ENCODE data around the gene RIMBP2. TPM values are rescaled to one million over a fixed set of nuclear protein-coding genes. Genes with fewer than 3 reads are reported as not detected.

The RIMBP2 gene
- total RNA-seq, 1 donor from 2014 or later = not detected

DNA sequence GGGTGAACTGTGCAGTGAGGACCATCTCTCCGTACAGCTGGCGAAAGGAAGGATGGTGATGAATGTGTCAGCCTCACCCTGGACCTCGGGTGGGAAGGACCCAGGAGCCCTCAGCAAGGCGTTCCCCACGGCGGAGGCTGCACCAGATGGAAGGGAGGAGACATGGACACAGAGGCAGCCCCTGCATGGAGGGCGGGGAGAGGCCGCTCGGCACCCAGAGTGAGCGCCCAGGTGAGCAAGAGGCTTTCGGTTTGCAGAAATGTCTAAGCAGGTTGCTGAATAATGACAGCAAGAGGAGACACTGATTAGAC, 268.5 kb downstream of the RIMBP2 start:
- H3K36me3 Mint-ChIP-seq (ENCODE audit: low read depth) = no peaks in the 10 kb centered on the region
- H3K27me3 Mint-ChIP-seq = no peaks in the 10 kb centered on the region
- DNase-seq = no peak
- no peaks in the 10 kb centered on the region for H3K4me1 Mint-ChIP-seq
- H3K27ac Mint-ChIP-seq = no peak overlapping the region
- H3K4me3 Mint-ChIP-seq = no peak overlapping the region
- no peaks in the 10 kb centered on the region for H3K9me3 Mint-ChIP-seq
- intact Hi-C loops (cut with micrococcal nuclease) = no loop called here

DNA sequence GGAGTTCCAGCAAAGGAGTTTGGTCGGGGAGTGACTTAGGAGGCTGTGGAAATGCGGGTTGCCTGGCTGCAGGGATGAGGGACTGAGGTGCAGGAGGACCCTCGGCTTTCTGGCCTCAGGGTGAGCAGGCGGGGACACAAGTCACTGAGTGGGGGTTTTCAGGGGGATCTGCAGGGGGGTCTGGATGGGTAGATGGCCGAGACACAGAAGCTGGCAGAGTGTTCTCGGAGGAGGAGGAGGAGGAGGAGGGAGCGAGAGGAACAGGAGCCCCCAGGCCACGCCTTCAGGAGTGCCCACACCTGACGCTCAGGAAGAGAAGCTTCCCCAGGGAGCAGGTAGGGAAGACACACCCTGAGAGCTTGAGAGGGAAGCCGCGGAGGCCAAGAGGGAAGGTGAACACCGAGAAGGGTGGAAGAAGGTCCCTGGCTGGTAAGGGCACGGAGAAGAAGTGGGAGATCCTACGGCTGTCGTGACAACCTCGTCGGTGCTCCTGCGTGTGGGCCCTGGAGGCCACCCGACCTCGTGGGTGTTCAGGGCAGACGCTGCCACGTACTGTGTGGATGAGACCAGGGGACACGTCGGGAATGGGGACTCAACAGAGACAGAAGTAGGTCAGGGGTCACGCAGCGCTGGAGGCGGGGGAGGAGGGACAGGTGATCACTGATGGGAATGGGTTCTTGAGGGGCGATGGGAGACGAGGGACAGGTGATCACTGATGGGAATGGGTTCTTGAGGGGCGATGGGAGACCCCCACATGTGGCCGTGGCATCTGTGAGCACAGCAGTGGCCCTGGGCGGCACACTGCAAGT, 269.0 kb downstream of the RIMBP2 start:
- H3K9me3 Mint-ChIP-seq = no peaks in the 10 kb centered on the region
- H3K36me3 Mint-ChIP-seq (ENCODE audit: low read depth) = no peaks in the 10 kb centered on the region
- no peak overlapping the region for H3K27ac Mint-ChIP-seq
- intact Hi-C loops (cut with micrococcal nuclease) = no loop called here
- no peak for DNase-seq
- H3K4me3 Mint-ChIP-seq = no peak overlapping the region
- no peaks in the 10 kb centered on the region for H3K4me1 Mint-ChIP-seq
- no peaks in the 10 kb centered on the region for H3K27me3 Mint-ChIP-seq

DNA sequence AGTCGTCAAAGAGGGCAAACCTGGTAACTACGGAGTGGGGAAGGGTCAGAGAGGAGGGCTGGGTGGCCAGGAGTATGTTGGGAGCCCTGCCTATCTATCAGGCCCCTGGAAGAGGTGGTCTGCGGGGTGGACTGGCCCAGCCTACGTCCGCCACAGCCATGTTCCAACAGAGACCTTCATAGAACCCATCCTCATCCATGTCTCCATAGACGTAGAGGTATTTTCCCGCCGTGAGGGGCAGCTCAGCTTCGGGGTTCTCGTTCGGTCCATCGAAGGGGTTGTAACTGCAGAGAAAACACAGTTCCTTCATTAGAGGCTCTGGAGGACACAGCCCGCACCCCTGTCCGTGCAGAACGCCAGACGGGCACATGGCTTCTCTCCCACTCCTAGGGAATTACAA, 271.1 kb downstream of the RIMBP2 start:
- Mint-ChIP-seq H3K4me1 (no peaks in the 10 kb centered on the region), H3K36me3 (ENCODE audit: low read depth) (no peaks in the 10 kb centered on the region), H3K27ac (no peak overlapping the region), H3K4me3 (no peak overlapping the region), H3K27me3 (no peaks in the 10 kb centered on the region), H3K9me3 (peaks cover 4% of the 10 kb centered on the region)
- DNase-seq = no peak
- intact Hi-C loops (cut with micrococcal nuclease) = no loop called here

GRCh38 chr12:130444061-130444460, 272.0 kb downstream of the RIMBP2 start:
- Mint-ChIP-seq H3K36me3 (ENCODE audit: low read depth) (no peaks in the 10 kb centered on the region), H3K27me3 (no peaks in the 10 kb centered on the region), H3K4me3 (no peak overlapping the region), H3K27ac (no peak overlapping the region), H3K4me1 (no peaks in the 10 kb centered on the region), H3K9me3 (peaks cover 7% of the 10 kb centered on the region)
- no peak for DNase-seq
- intact Hi-C loops (cut with micrococcal nuclease) = no loop called here

DNA sequence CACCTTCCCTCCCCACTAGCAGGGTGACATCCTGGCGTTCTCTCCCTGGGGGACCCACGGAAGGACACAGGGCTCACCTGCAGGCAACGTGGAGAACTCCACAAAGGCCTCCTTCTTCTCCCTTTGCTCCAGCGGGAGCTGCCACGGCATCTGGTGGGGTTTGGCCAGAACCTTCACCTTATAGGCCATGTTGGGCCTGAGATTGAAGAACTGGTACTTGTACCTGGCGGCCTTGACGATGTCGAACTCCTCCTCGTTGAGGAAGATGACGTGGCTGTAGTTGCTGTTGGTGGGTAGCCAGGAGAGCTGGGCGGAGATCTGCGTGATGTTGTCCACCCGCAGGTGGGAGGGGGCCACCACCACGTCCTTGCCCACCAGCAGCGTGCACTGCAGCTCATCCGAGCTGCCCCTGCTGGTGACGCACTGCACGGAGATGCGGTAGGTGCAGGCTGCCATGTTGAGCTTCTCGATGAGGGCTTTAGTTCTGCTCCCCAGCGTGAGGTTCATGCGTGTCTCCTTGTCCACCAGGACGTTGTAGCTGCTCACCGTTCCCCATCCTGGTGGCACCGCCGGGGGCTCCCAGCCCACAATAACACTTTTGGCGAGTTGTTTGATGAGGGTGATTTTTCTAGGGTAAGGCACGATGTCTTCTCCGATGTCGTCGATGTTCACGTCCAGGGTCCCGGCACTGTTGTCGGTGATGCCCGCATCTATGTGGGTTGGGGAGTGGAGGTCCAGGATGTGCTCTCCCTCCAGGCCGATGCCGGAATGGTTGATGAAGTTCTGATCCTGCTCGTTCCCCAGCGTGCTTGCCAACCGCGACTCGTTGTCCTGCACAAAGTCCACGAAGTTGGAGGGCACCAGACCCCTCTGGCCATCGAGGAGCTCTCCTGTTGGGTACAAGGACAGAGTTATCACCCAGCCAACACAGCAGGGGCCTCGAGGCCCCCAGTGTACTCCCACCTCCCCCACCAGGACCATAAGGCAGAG, 274.0 kb downstream of the RIMBP2 start:
- Mint-ChIP-seq H3K4me3 (no peak overlapping the region), H3K27me3 (no peaks in the 10 kb centered on the region), H3K36me3 (ENCODE audit: low read depth) (no peaks in the 10 kb centered on the region), H3K4me1 (no peaks in the 10 kb centered on the region), H3K27ac (no peak overlapping the region), H3K9me3 (peaks cover 9% of the 10 kb centered on the region)
- DNase-seq = no peak
- intact Hi-C loops (cut with micrococcal nuclease) = no loop called here

- H3K27ac Mint-ChIP-seq = no peak overlapping the region
Measured at GRCh38 chr12:130440411-130441080, 275.6 kb downstream of the RIMBP2 start.

GRCh38 chr12:130439250-130439649, 276.8 kb downstream of the RIMBP2 start:
- DNase-seq = no peak
- intact Hi-C loops (cut with micrococcal nuclease) = no loop called here
- H3K9me3 Mint-ChIP-seq = peaks cover 9% of the 10 kb centered on the region
- no peak overlapping the region for H3K27ac Mint-ChIP-seq
- no peaks in the 10 kb centered on the region for H3K27me3 Mint-ChIP-seq
- H3K4me3 Mint-ChIP-seq = no peak overlapping the region
- no peaks in the 10 kb centered on the region for H3K36me3 Mint-ChIP-seq (ENCODE audit: low read depth)
- H3K4me1 Mint-ChIP-seq = no peaks in the 10 kb centered on the region

More at GRCh38 chr12:130440411-130441080, 275.6 kb downstream of the RIMBP2 start:
- peaks cover 9% of the 10 kb centered on the region for H3K9me3 Mint-ChIP-seq
- H3K27me3 Mint-ChIP-seq = no peaks in the 10 kb centered on the region
- H3K36me3 Mint-ChIP-seq (ENCODE audit: low read depth) = no peaks in the 10 kb centered on the region
- no peak for DNase-seq
- intact Hi-C loops (cut with micrococcal nuclease) = no loop called here
- no peaks in the 10 kb centered on the region for H3K4me1 Mint-ChIP-seq
- H3K4me3 Mint-ChIP-seq = no peak overlapping the region

DNA sequence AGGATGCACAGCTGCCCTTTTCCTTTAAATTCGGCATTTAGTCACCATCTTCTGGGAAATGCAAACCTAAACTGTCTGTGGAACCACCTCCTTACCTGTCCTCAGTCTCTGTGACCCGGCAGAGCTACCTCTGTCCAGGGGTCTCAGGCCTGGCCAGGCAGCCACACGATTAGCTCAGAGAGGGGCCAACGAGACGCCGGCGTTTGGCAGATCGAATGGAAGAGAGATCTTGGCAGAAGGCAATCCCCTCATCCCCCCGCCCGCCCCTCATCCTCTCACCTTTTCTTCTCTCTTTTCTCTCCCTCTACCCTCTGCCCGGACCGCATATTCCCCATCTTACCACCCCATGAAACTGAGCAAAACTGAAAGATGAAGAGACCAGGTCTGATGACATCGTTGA, 277.4 kb downstream of the RIMBP2 start:
- intact Hi-C loops (cut with micrococcal nuclease) = no loop called here
- Mint-ChIP-seq H3K4me1 (no peaks in the 10 kb centered on the region), H3K27ac (no peak overlapping the region), H3K27me3 (no peaks in the 10 kb centered on the region), H3K9me3 (peaks cover 9% of the 10 kb centered on the region), H3K36me3 (ENCODE audit: low read depth) (no peaks in the 10 kb centered on the region), H3K4me3 (no peak overlapping the region)
- DNase-seq = no peak

DNA sequence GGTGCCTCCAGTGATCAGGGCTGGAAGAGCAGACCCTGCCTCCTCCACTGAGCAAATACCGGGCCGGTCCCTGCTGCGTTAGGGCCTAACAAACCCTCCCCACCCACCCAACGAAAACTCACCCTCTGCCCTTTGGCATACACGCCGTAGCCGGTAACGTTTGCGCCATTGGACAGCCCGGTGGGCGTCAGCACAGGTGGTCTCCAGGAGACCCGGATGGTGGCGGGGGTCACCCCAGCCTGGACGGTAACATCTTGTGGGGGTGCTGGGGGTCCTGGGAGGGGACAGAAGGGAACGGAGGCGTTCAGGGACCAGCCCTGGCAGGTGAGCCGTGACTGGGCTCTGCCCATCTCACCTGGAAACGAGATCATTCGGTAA, 277.9 kb downstream of the RIMBP2 start:
- H3K36me3 Mint-ChIP-seq (ENCODE audit: low read depth) = no peaks in the 10 kb centered on the region
- intact Hi-C loops (cut with micrococcal nuclease) = no loop called here
- H3K27me3 Mint-ChIP-seq = no peaks in the 10 kb centered on the region
- DNase-seq = no peak
- no peak overlapping the region for H3K27ac Mint-ChIP-seq
- no peak overlapping the region for H3K4me3 Mint-ChIP-seq
- H3K4me1 Mint-ChIP-seq = no peaks in the 10 kb centered on the region
- peaks cover 9% of the 10 kb centered on the region for H3K9me3 Mint-ChIP-seq

DNA sequence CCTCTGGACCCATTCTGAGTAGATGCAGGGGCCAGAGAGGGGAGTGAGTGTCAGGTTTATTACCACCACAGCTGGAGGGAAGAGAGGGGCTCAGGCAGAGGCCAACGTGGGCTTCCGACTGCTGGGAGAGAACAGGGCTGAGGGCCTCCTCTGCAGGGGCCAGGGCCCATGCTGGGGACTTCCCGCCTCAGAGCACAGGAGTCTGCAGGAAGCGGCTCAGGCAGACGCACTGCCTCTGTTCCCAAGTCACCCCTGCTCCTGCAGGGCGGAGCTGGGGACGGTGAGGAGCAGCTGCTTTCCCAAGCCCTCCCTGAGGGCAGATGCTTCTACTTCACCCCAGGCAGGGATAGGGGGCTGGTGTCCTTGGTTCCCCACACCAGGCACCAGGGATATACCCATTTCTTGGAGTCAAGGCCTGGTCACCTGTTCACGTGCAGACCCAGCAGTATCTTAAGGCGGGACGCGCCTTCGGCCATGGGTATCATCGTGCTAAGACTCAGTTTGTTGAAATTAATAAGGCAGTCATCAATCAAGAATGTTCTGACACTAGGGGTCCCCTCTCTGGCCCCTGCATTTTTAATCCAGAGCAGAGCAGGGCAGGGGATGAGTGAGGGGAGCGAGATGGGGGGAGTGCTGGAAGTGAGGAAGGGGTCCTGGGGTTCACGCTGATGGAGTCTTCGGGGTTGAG, 278.4 kb downstream of the RIMBP2 start:
- no peaks in the 10 kb centered on the region for H3K4me1 Mint-ChIP-seq
- no peak overlapping the region for H3K27ac Mint-ChIP-seq
- no peak for DNase-seq
- no peaks in the 10 kb centered on the region for H3K36me3 Mint-ChIP-seq (ENCODE audit: low read depth)
- H3K27me3 Mint-ChIP-seq = no peaks in the 10 kb centered on the region
- H3K4me3 Mint-ChIP-seq = no peak overlapping the region
- intact Hi-C loops (cut with micrococcal nuclease) = no loop called here
- H3K9me3 Mint-ChIP-seq = peaks cover 9% of the 10 kb centered on the region

DNA sequence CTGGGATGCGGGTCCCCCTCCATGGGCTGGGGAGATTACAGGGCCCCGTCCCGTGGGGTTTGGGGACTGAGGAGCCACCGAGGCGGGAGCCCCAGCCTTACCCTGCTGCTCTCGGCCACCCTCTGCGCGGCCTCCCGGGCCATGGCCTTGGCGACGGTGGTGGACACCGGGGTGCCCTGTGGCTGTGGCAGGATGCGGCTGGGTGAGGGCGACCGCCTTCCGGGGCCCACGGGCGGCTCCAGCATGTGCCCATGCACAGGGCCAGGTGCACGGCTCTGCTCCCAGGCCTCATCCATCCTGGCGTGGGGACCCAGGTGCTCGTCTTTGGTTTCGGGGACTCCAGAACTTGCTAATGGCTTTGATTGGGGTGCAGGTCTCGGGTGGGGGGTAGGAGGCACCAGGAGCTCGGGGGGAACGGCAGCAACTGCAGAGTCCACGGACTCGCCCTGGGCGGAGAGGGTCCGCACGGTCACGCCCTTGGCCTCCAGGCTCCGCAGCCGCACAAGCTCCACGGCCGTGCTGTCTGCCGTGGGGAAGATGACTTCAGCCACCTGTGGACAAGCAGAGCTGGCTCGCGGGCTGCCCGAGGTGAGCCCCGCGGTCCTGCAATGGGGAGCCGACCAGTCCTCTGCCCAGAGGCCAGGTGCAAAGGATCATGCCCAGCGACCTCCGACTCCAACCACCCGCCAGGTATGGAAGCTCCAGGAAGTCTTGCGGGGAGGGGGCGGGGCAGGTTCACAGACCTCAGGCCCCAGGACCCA, 279.2 kb downstream of the RIMBP2 start:
- Mint-ChIP-seq H3K4me3 (no peak overlapping the region), H3K9me3 (peaks cover 9% of the 10 kb centered on the region), H3K4me1 (no peaks in the 10 kb centered on the region), H3K27ac (no peak overlapping the region), H3K36me3 (ENCODE audit: low read depth) (no peaks in the 10 kb centered on the region), H3K27me3 (no peaks in the 10 kb centered on the region)
- intact Hi-C loops (cut with micrococcal nuclease) = no loop called here
- DNase-seq = no peak

GRCh38 chr12:130435826-130436225, 280.3 kb downstream of the RIMBP2 start:
- intact Hi-C loops (cut with micrococcal nuclease) = no loop called here
- H3K9me3 Mint-ChIP-seq = peaks cover 9% of the 10 kb centered on the region
- no peak overlapping the region for H3K27ac Mint-ChIP-seq
- H3K27me3 Mint-ChIP-seq = no peaks in the 10 kb centered on the region
- H3K4me3 Mint-ChIP-seq = no peak overlapping the region
- DNase-seq = no peak
- no peaks in the 10 kb centered on the region for H3K4me1 Mint-ChIP-seq
- H3K36me3 Mint-ChIP-seq (ENCODE audit: low read depth) = no peaks in the 10 kb centered on the region

DNA sequence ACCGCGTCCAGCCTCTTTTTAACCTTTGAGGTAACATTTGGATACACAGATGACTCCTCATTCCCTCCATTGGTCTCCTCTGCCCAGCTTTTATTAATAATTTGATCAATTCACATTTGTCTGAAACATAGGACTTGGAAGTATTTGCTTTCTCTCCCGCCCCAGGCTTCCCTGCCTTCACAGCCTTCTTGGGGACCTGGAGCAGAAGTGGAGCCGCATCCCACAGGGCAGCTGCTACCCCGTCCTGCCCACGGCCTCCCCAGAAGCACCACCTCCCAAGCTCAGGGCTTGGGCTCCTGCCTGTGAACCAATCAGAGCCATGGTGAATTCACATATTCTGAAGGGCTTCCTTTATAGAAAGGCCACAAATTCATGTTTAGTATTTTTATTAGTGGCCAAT, 280.8 kb downstream of the RIMBP2 start:
- no peaks in the 10 kb centered on the region for H3K36me3 Mint-ChIP-seq (ENCODE audit: low read depth)
- no peak overlapping the region for H3K4me3 Mint-ChIP-seq
- no peak for DNase-seq
- H3K27ac Mint-ChIP-seq = no peak overlapping the region
- H3K27me3 Mint-ChIP-seq = no peaks in the 10 kb centered on the region
- H3K9me3 Mint-ChIP-seq = peaks cover 6% of the 10 kb centered on the region
- no peaks in the 10 kb centered on the region for H3K4me1 Mint-ChIP-seq
- intact Hi-C loops (cut with micrococcal nuclease) = no loop called here
